ENCODE results near the gene FKBP5.

The FKBP5 gene

DNA sequence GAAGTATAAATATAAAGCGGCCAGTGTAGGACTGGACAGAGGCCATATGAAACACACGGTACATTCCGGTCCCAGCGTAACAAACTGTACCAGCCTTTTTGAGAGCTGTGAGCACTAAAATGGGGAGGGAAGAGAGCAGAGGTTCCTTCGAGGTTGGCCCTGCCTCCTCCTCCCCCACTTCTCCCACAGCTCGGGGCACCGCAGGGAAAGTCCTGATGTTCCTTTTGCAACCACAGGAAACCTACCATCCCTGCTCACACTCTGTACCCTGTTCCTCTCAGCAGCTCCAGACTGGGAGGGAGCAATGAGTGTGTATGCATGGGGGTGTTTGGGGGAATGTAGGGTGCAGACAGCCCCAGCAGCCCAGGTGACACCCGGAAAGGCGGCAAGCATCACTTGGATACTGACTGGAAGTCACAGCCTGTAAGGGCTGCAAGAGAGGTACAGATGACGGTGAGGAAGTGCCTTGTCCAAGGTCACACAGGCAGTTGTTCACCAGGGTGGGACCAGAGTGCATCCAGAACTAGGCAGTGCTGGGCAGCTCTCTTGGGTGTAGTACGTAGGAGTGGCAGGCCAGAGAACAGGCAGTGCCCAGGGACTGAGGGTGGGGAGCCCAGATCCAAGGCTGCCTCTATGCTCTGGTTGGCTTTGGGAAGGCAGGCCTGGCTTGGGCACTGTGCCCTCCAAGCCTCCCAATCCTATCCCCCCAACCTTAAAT is 37.2 kb upstream of the FKBP5 start:
- no peaks in the 10 kb centered on the region for H3K9me3 ChIP-seq (replicated peaks in 1 of 2; ENCODE audit: control insufficient read depth in 2 of 2, insufficient read depth in 1 of 2, low read depth in 1 of 2, low read length in 2 of 2)
- H2BK12ac ChIP-seq (ENCODE audit: low read length): no peak overlapping the region
- no peak overlapping the region for H2BK5ac ChIP-seq (ENCODE audit: low read length)
- no peak overlapping the region for H3K4me2 ChIP-seq (ENCODE audit: insufficient read depth, low read length, poor library complexity, severe bottlenecking)
- peak overlapping the region in 1 of 2 donors; percentile 28 for H3K4me3 ChIP-seq (ENCODE audit: low read length in 2 of 2)
- no peak overlapping the region for H3K14ac ChIP-seq (ENCODE audit: low read length)
- no peak overlapping the region for H4K8ac ChIP-seq (ENCODE audit: low read depth, low read length)
- H2AFZ ChIP-seq (ENCODE audit: low read length): peak overlapping the region; percentile 8
- H3K27me3 ChIP-seq (ENCODE audit: control insufficient read depth in 3 of 3, insufficient read depth in 3 of 3, low read depth in 1 of 3, low read length in 3 of 3): peaks cover 0 to 5% (median 0%) of the 10 kb centered on the region in 3 experiments
- H3K9ac ChIP-seq (ENCODE audit: low read depth, low read length, poor library complexity): peak overlapping the region; percentile 65
- no peak overlapping the region for H3K27ac ChIP-seq (replicated peaks; ENCODE audit: low read length)
- DNase-seq (ENCODE audit: low spot score): no peak
- peaks cover 32 to 38% of the 10 kb centered on the region in 2 donors for H3K4me1 ChIP-seq (ENCODE audit: control insufficient read depth in 2 of 2, insufficient read depth in 1 of 2, low read depth in 1 of 2, low read length in 2 of 2)
- peak overlapping the region; percentile 74 for H2BK15ac ChIP-seq (ENCODE audit: low read length)
- H4K91ac ChIP-seq (ENCODE audit: low read depth, low read length, poor library complexity): no peak overlapping the region
- H3K36me3 ChIP-seq (replicated peaks in 1 of 2; ENCODE audit: control insufficient read depth in 2 of 2, insufficient read depth in 2 of 2, low read length in 2 of 2): no peaks in the 10 kb centered on the region
- H3K23ac ChIP-seq (ENCODE audit: low read depth, low read length, poor library complexity): peak overlapping the region; percentile 9
- H3K18ac ChIP-seq (ENCODE audit: low read length): peak overlapping the region; percentile 91
- peak overlapping the region; percentile 30 for H3K4ac ChIP-seq (ENCODE audit: low read length)
- WGBS, 2 donors (ENCODE audit: extremely low coverage in 2 of 2, insufficient read length in 2 of 2, insufficient replicate concordance in 1 of 2): no CpG with 5 or more reads among the region's 11 CpGs
- no peaks in the 10 kb centered on the region for H3K79me1 ChIP-seq (ENCODE audit: low read depth, low read length)
- H2BK120ac ChIP-seq (ENCODE audit: low read depth, low read length): no peak overlapping the region
- H2AK5ac ChIP-seq (ENCODE audit: low read depth, low read length): peak overlapping the region; percentile 81

DNA sequence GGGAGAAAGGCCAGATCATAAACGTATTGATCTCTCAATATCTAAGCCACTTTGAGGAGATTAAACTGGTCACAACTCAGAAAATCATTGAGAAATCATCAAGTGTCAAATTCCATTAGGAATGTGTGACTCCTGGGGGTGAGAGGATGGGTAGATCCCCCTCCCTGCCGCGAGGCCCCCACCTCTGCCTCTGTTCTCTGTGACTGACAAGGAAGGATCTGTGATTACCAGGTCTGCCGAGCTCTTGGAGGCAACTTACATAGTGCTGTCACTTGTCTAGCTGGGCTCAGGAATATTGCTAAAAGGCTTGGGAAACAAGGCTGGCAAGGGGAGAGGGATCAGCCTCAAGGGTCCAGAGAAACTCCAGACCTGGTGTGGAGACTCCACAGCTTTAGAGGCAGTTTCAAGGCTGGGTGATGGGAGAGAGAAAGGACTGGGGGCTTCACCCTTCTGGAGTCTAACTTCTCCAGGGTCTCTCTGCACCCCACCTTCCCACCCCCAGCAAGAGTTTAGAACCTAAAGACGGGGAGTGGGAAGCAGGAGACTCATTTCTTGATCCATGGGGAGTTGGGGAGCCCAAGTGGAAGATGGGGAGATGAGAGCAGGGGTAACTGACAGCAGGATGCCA is 36.5 kb upstream of the FKBP5 start:
- H3K4me3 ChIP-seq (ENCODE audit: low read length in 2 of 2): no peak overlapping the region
- no peak overlapping the region for H2AK5ac ChIP-seq (ENCODE audit: low read depth, low read length)
- H2BK12ac ChIP-seq (ENCODE audit: low read length): no peak overlapping the region
- H3K9me3 ChIP-seq (replicated peaks in 1 of 2; ENCODE audit: control insufficient read depth in 2 of 2, insufficient read depth in 1 of 2, low read depth in 1 of 2, low read length in 2 of 2): no peaks in the 10 kb centered on the region
- DNase-seq (ENCODE audit: low spot score): no peak
- no peak overlapping the region for H3K9ac ChIP-seq (ENCODE audit: low read depth, low read length, poor library complexity)
- H3K79me1 ChIP-seq (ENCODE audit: low read depth, low read length): no peaks in the 10 kb centered on the region
- peak overlapping the region; percentile 74 for H2BK15ac ChIP-seq (ENCODE audit: low read length)
- H3K23ac ChIP-seq (ENCODE audit: low read depth, low read length, poor library complexity): no peak overlapping the region
- H3K14ac ChIP-seq (ENCODE audit: low read length): no peak overlapping the region
- peak overlapping the region; percentile 8 for H2AFZ ChIP-seq (ENCODE audit: low read length)
- WGBS, 2 donors (ENCODE audit: extremely low coverage in 2 of 2, insufficient read length in 2 of 2, insufficient replicate concordance in 1 of 2): no CpG with 5 or more reads among the region's 5 CpGs
- no peak overlapping the region for H2BK5ac ChIP-seq (ENCODE audit: low read length)
- no peak overlapping the region for H3K4ac ChIP-seq (ENCODE audit: low read length)
- H3K18ac ChIP-seq (ENCODE audit: low read length): no peak overlapping the region
- H3K27ac ChIP-seq (replicated peaks; ENCODE audit: low read length): no peak overlapping the region
- H3K4me2 ChIP-seq (ENCODE audit: insufficient read depth, low read length, poor library complexity, severe bottlenecking): no peak overlapping the region
- H3K27me3 ChIP-seq (ENCODE audit: control insufficient read depth in 3 of 3, insufficient read depth in 3 of 3, low read depth in 1 of 3, low read length in 3 of 3): peaks cover 0 to 5% (median 0%) of the 10 kb centered on the region in 3 experiments
- H3K36me3 ChIP-seq (replicated peaks in 1 of 2; ENCODE audit: control insufficient read depth in 2 of 2, insufficient read depth in 2 of 2, low read length in 2 of 2): no peaks in the 10 kb centered on the region
- no peak overlapping the region for H2BK120ac ChIP-seq (ENCODE audit: low read depth, low read length)
- H3K4me1 ChIP-seq (ENCODE audit: control insufficient read depth in 2 of 2, insufficient read depth in 1 of 2, low read depth in 1 of 2, low read length in 2 of 2): peaks cover 35 to 39% of the 10 kb centered on the region in 2 donors
- H4K91ac ChIP-seq (ENCODE audit: low read depth, low read length, poor library complexity): no peak overlapping the region
- H4K8ac ChIP-seq (ENCODE audit: low read depth, low read length): no peak overlapping the region

DNA sequence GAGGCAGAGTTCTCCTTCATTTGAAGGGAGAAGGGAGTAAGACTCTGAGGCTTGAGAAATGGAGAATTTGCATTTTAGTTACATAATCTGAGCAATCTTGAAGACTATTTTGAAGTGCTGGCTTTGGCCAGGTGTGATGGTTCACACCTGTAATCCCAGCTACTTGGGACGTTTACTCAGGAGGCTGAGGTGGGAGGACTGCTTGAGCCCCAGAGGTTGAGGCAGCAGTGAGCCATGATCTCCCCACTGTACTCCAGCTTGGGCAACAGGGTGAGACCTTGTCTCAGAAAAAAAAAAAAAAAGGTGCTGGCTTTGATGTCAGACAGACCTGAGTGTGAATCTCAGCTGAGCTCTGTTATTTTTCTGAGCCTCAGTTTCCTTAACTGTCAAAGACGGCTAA is 35.8 kb upstream of the FKBP5 start:
- Histone ChIP-seq H3K4me3 (ENCODE audit: low read length in 2 of 2) (no peak overlapping the region), H3K4me1 (ENCODE audit: control insufficient read depth in 2 of 2, insufficient read depth in 1 of 2, low read depth in 1 of 2, low read length in 2 of 2) (peaks cover 36 to 38% of the 10 kb centered on the region in 2 donors), H3K4me2 (ENCODE audit: insufficient read depth, low read length, poor library complexity, severe bottlenecking) (no peak overlapping the region), H2BK15ac (ENCODE audit: low read length) (no peak overlapping the region), H2BK5ac (ENCODE audit: low read length) (no peak overlapping the region), H3K36me3 (replicated peaks in 1 of 2; ENCODE audit: control insufficient read depth in 2 of 2, insufficient read depth in 2 of 2, low read length in 2 of 2) (no peaks in the 10 kb centered on the region), H3K9ac (ENCODE audit: low read depth, low read length, poor library complexity) (no peak overlapping the region), H3K27me3 (ENCODE audit: control insufficient read depth in 3 of 3, insufficient read depth in 3 of 3, low read depth in 1 of 3, low read length in 3 of 3) (peaks cover 0 to 5% (median 0%) of the 10 kb centered on the region in 3 experiments), H2BK120ac (ENCODE audit: low read depth, low read length) (no peak overlapping the region), H3K27ac (replicated peaks; ENCODE audit: low read length) (no peak overlapping the region), H3K14ac (ENCODE audit: low read length) (no peak overlapping the region), H3K4ac (ENCODE audit: low read length) (no peak overlapping the region), H4K8ac (ENCODE audit: low read depth, low read length) (no peak overlapping the region), H2AK5ac (ENCODE audit: low read depth, low read length) (no peak overlapping the region), H3K23ac (ENCODE audit: low read depth, low read length, poor library complexity) (no peak overlapping the region), H3K9me3 (replicated peaks in 1 of 2; ENCODE audit: control insufficient read depth in 2 of 2, insufficient read depth in 1 of 2, low read depth in 1 of 2, low read length in 2 of 2) (no peaks in the 10 kb centered on the region), H3K79me1 (ENCODE audit: low read depth, low read length) (no peaks in the 10 kb centered on the region), H2BK12ac (ENCODE audit: low read length) (no peak overlapping the region), H4K91ac (ENCODE audit: low read depth, low read length, poor library complexity) (no peak overlapping the region), H3K18ac (ENCODE audit: low read length) (no peak overlapping the region), H2AFZ (ENCODE audit: low read length) (no peak overlapping the region)
- DNase-seq (ENCODE audit: low spot score): no peak
- no CpG with 5 or more reads among the region's 2 CpGs for WGBS, 2 donors (ENCODE audit: extremely low coverage in 2 of 2, insufficient read length in 2 of 2, insufficient replicate concordance in 1 of 2)

DNA sequence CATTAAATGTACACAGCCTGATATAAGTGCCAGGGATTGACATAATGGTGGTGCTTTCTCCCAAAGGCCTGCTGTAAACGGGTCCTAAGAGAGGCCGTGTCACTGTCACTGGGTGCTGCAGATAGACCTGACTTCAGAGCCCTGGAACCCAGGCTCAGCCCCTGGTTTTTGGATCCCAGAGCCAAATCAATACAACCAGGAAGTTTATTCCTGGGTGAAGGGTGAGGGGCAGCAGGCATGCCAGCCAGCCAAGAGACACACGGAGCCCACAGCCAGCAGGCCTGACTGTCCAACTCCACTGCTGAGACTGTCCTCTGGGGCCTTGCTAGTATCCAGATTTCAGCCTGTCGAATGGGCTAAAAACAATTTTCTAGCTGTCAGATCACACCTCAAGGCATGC is 35.3 kb upstream of the FKBP5 start:
- no CpG with 5 or more reads among the region's 4 CpGs for WGBS, 2 donors (ENCODE audit: extremely low coverage in 2 of 2, insufficient read length in 2 of 2, insufficient replicate concordance in 1 of 2)
- Histone ChIP-seq H2BK15ac (ENCODE audit: low read length) (no peak overlapping the region), H3K36me3 (replicated peaks in 1 of 2; ENCODE audit: control insufficient read depth in 2 of 2, insufficient read depth in 2 of 2, low read length in 2 of 2) (no peaks in the 10 kb centered on the region), H3K9me3 (replicated peaks in 1 of 2; ENCODE audit: control insufficient read depth in 2 of 2, insufficient read depth in 1 of 2, low read depth in 1 of 2, low read length in 2 of 2) (no peaks in the 10 kb centered on the region), H3K4ac (ENCODE audit: low read length) (no peak overlapping the region), H4K91ac (ENCODE audit: low read depth, low read length, poor library complexity) (no peak overlapping the region), H3K4me1 (ENCODE audit: control insufficient read depth in 2 of 2, insufficient read depth in 1 of 2, low read depth in 1 of 2, low read length in 2 of 2) (peaks cover 35 to 37% of the 10 kb centered on the region in 2 donors), H2BK120ac (ENCODE audit: low read depth, low read length) (no peak overlapping the region), H3K4me3 (ENCODE audit: low read length in 2 of 2) (no peak overlapping the region), H3K18ac (ENCODE audit: low read length) (no peak overlapping the region), H3K14ac (ENCODE audit: low read length) (no peak overlapping the region), H3K9ac (ENCODE audit: low read depth, low read length, poor library complexity) (no peak overlapping the region), H3K27me3 (ENCODE audit: control insufficient read depth in 3 of 3, insufficient read depth in 3 of 3, low read depth in 1 of 3, low read length in 3 of 3) (peaks cover 0 to 5% (median 0%) of the 10 kb centered on the region in 3 experiments), H2AK5ac (ENCODE audit: low read depth, low read length) (no peak overlapping the region), H3K79me1 (ENCODE audit: low read depth, low read length) (no peaks in the 10 kb centered on the region), H3K27ac (replicated peaks; ENCODE audit: low read length) (no peak overlapping the region), H2BK12ac (ENCODE audit: low read length) (no peak overlapping the region), H2BK5ac (ENCODE audit: low read length) (no peak overlapping the region), H3K4me2 (ENCODE audit: insufficient read depth, low read length, poor library complexity, severe bottlenecking) (no peak overlapping the region), H3K23ac (ENCODE audit: low read depth, low read length, poor library complexity) (no peak overlapping the region), H4K8ac (ENCODE audit: low read depth, low read length) (no peak overlapping the region), H2AFZ (ENCODE audit: low read length) (peak overlapping the region; percentile 54)
- DNase-seq (ENCODE audit: low spot score): no peak

Data from neuronal stem cell (in vitro differentiated cells).